Smooth muscle cell (in vitro differentiated cells): Measurements from ENCODE around the gene IPO9. TPM values are rescaled to one million over a fixed set of nuclear protein-coding genes. Genes with fewer than 3 reads are reported as not detected.
A peak's percentile ranks its signal among the peaks of the same experiment; 100 is the strongest.

Experiments used
- DNase-seq: peaks from one replicate; lab custom pipeline; 2025; ENCODE audit not compliant: unreplicated experiment; lab: John Stamatoyannopoulos, UW
- H2AFZ ChIP-seq: fragments of 200-600 bp; sonication (generic); 2 replicates; pipeline ENCODE4 v1.6.0; 2016; ENCODE audit warnings: antibody characterized with exemption, low read depth, mild to moderate bottlenecking
- H3F3A ChIP-seq: fragments of 200-600 bp; sonication (generic); 2 replicates; pipeline ENCODE4 v1.6.0; 2017; ENCODE audit warnings: antibody characterized with exemption, low read depth
- H3K27ac ChIP-seq: fragments of 200-600 bp; sonication (generic); 2 replicates; pipeline ENCODE4 v1.5.1; 2016; ENCODE audit warnings: low read depth, mild to moderate bottlenecking
- H3K27me3 ChIP-seq: fragments of 200-600 bp; sonication (generic); 2 replicates; pipeline ENCODE4 v1.6.1; 2016; ENCODE audit warnings: low read depth, mild to moderate bottlenecking
- H3K36me3 ChIP-seq: fragments of 200-600 bp; sonication (generic); 2 replicates; pipeline ENCODE4 v1.5.1; 2016; ENCODE audit warnings: low read depth
- H3K4me1 ChIP-seq: fragments of 200-600 bp; sonication (generic); 2 replicates; pipeline ENCODE4 v1.5.1; 2016; ENCODE audit warnings: low read depth
- H3K4me2 ChIP-seq: fragments of 200-600 bp; sonication (generic); 2 replicates; pipeline ENCODE4 v1.6.0; 2016; ENCODE audit warnings: mild to moderate bottlenecking
- H3K4me3 ChIP-seq: fragments of 200-600 bp; sonication (generic); 2 replicates; pipeline ENCODE4 v1.5.1; 2016; ENCODE audit warnings: mild to moderate bottlenecking
- H3K79me2 ChIP-seq: fragments of 200-600 bp; sonication (generic); 2 replicates; pipeline ENCODE4 v1.6.0; 2016; ENCODE audit warnings: low read depth, mild to moderate bottlenecking
- H3K9ac ChIP-seq: fragments of 200-600 bp; sonication (generic); 2 replicates; pipeline ENCODE4 v1.6.0; 2016; ENCODE audit warnings: low read depth
- H3K9me3 ChIP-seq: fragments of 200-600 bp; sonication (generic); replicated peaks from 2 replicates; pipeline ENCODE4 v1.5.1; 2016; ENCODE audit warnings: low read depth
- H4K20me1 ChIP-seq: fragments of 200-600 bp; sonication (generic); 2 replicates; pipeline ENCODE4 v1.6.0; 2016; ENCODE audit warnings: low read depth
- WGBS: methylation state at CpG from one replicate; pipeline ENCODE4 v1.1.7; 2016; ENCODE audit warnings: low lambda C conversion rate; 5-methylcytosine and 5-hydroxymethylcytosine counted together
- polyA plus RNA-seq: library from polyadenylated mRNA; unstranded; fragments of >200 nt; fragmentation: Nextera tagmentation; extraction: Ambion mirVana; gene quantifications from 2 replicates; pipeline ENCODE4 v1.2.1, GENCODE V29; 2016
- total RNA-seq: library from RNA; depleted of rRNA; stranded (reverse); fragments of >200 nt; gene quantifications from 2 replicates; pipeline ENCODE4 v1.2.3, GENCODE V29; 2014
- TF ChIP-seq, protein P1 (sequence below): fragments of 200-600 bp; sonication (generic); IDR thresholded peaks from 2 replicates; pipeline ENCODE4 v1.5.1; 2017; ENCODE audit warnings: borderline replicate concordance, mild to moderate bottlenecking, antibody characterized with exemption; ENCODE audit not compliant: insufficient read depth, poor library complexity, severe bottlenecking

The IPO9 gene
- total and polyA plus RNA-seq, 2 experiments from 2014 or later: 24.9 to 43.6 TPM

DNA sequence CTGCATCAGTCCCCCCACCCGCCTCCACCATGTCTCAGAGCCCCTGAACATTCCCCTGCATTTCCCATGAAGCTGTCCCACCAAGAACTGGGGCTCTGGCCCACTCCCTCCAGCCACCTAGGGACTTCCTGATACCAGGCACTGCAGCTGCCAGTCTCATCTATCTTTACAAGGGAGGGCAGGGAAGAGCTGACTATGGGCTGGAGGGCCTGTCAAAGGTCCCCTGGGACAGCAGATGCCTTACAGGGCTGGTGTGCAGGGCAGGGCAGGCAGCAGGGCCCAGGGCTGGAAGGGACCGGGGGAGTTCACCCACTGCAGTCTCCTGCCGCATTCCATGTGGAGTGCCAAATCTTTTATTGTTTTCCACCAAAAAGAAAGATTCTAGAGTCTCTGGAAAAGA is 77.4 kb downstream of the IPO9 start:
- WGBS: 97% methylated on average over 3 of the region's 3 CpGs
- Histone ChIP-seq H3K9ac (no peak overlapping the region), H2AFZ (no peak overlapping the region), H3K27me3 (no peaks in the 10 kb centered on the region), H3K27ac (peak overlapping the region; percentile 15), H3K9me3 (no peaks in the 10 kb centered on the region), H4K20me1 (no peaks in the 10 kb centered on the region), H3K4me2 (no peak overlapping the region), H3K79me2 (no peaks in the 10 kb centered on the region), H3K4me3 (no peak overlapping the region), H3K36me3 (no peaks in the 10 kb centered on the region), H3K4me1 (no peaks in the 10 kb centered on the region), H3F3A (peaks cover 17% of the 10 kb centered on the region)
- TF ChIP-seq, protein P1, sequence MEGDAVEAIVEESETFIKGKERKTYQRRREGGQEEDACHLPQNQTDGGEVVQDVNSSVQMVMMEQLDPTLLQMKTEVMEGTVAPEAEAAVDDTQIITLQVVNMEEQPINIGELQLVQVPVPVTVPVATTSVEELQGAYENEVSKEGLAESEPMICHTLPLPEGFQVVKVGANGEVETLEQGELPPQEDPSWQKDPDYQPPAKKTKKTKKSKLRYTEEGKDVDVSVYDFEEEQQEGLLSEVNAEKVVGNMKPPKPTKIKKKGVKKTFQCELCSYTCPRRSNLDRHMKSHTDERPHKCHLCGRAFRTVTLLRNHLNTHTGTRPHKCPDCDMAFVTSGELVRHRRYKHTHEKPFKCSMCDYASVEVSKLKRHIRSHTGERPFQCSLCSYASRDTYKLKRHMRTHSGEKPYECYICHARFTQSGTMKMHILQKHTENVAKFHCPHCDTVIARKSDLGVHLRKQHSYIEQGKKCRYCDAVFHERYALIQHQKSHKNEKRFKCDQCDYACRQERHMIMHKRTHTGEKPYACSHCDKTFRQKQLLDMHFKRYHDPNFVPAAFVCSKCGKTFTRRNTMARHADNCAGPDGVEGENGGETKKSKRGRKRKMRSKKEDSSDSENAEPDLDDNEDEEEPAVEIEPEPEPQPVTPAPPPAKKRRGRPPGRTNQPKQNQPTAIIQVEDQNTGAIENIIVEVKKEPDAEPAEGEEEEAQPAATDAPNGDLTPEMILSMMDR: no peak
- no peak for DNase-seq

DNA sequence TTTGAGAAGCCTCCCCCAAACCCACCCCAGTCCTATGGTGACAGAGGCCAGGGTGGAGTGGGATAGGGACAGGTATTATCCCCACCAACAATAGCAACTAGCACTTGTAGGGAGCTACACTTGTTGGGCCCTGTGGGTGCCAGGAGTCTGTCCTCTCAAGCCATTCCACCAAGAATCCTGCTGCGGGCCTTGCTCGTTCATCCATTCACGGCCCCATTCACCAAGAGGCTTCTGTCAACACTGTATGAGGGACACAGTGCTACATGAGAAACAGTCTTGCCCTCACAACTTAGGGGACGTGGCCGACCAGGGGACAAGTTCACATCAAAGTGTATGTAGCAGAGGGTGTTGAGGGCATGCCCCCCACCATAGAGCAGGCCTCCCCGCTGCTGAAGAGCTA is 78.7 kb downstream of the IPO9 start:
- 100% methylated on average over 6 of the region's 6 CpGs for WGBS
- peaks cover 8% of the 10 kb centered on the region for H3K4me1 ChIP-seq

DNA sequence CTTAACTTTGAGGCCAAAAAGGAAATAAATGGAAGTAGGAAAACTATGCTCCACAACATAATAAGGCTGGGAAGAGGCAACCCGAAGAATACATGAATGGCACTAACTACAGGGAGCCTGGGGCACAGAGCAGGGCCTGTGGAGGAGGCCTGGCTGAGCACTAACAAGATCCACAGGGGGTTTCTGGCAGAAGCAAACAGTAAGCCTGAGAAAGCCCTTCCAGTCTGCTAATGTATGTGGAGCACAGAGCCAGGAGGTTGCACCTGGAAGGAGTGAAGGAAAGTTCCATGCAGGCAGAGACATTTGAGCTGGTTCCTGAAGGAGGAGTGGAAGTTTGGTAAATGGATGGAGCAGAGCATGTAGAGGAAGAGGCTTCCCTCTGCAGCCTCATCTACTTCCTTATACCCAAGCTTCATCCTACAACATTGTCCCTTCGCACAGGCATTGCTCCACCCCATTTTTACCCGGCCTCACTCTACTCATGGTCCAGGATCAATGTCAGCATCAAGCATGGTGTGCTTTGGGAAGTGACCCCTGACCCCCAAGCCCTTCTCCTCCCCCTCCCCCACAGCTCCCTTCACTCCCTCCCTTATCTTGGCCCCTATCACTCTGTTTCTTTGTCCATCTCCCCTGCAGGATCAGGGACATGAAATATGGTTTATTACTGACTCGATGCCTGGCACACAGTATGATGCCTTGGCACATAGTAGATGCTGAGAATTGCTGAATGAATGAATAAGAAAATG is 83.0 kb downstream of the IPO9 start:
- no peak overlapping the region for H3K27ac ChIP-seq
- no peak overlapping the region for H3K9ac ChIP-seq
- no peak for DNase-seq
- H3K4me3 ChIP-seq: no peak overlapping the region
- no peaks in the 10 kb centered on the region for H3F3A ChIP-seq
- TF ChIP-seq, protein P1: no peak
- H3K4me2 ChIP-seq: no peak overlapping the region
- H3K36me3 ChIP-seq: no peaks in the 10 kb centered on the region
- whole genome bisulfite sequencing: 89% methylated on average over 4 of the region's 4 CpGs
- no peaks in the 10 kb centered on the region for H3K27me3 ChIP-seq
- H3K79me2 ChIP-seq: no peaks in the 10 kb centered on the region
- no peaks in the 10 kb centered on the region for H4K20me1 ChIP-seq
- no peaks in the 10 kb centered on the region for H3K9me3 ChIP-seq
- H3K4me1 ChIP-seq: peaks cover 8% of the 10 kb centered on the region
- H2AFZ ChIP-seq: no peak overlapping the region

More for the DNA sequence above, 78.7 kb downstream of the IPO9 start:
- H3K27me3 ChIP-seq: no peaks in the 10 kb centered on the region
- H3K9me3 ChIP-seq: no peaks in the 10 kb centered on the region
- TF ChIP-seq, protein P1: no peak
- H3K79me2 ChIP-seq: no peaks in the 10 kb centered on the region
- no peak overlapping the region for H3K9ac ChIP-seq
- H3K4me3 ChIP-seq: no peak overlapping the region
- no peak overlapping the region for H3K4me2 ChIP-seq
- H2AFZ ChIP-seq: no peak overlapping the region
- no peak overlapping the region for H3K27ac ChIP-seq
- DNase-seq: no peak
- H3F3A ChIP-seq: peaks cover 17% of the 10 kb centered on the region
- H3K36me3 ChIP-seq: no peaks in the 10 kb centered on the region
- no peaks in the 10 kb centered on the region for H4K20me1 ChIP-seq

DNA sequence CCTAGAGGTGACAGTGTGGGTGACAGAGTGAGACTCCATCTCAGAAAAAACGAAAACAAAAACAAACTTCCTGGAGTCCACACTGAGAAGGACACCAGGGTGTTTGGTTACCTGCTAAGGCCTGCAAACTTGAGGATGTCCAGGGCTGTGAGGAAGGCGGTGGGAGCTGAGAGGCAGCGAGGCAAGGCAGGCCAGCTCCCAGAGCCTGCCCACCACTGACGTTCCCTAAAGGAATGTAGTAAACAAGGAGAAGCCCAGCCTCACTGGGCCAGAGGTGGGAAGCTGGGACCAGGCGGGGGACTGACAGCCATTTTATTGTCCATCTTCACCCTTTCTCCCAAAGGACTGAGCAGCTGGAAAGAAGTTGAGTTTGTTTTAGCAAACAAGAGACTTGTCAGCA is 83.9 kb downstream of the IPO9 start:
- no peak overlapping the region for H3K4me3 ChIP-seq
- no peak overlapping the region for H3K4me2 ChIP-seq
- H2AFZ ChIP-seq: no peak overlapping the region
- H3K4me1 ChIP-seq: peaks cover 8% of the 10 kb centered on the region
- no peak overlapping the region for H3K27ac ChIP-seq
- no peaks in the 10 kb centered on the region for H3K79me2 ChIP-seq
- no peaks in the 10 kb centered on the region for H3K27me3 ChIP-seq
- no peaks in the 10 kb centered on the region for H3F3A ChIP-seq
- WGBS: 51% methylated on average over 5 of the region's 5 CpGs
- H3K36me3 ChIP-seq: no peaks in the 10 kb centered on the region
- TF ChIP-seq, protein P1: no peak
- DNase-seq: no peak
- H3K9ac ChIP-seq: no peak overlapping the region
- no peaks in the 10 kb centered on the region for H4K20me1 ChIP-seq
- H3K9me3 ChIP-seq: no peaks in the 10 kb centered on the region
